CD4-positive, alpha-beta T cell treated with Interleukin-15 for 1 hour (primary cell): ENCODE data around the gene ZNF827.

ENCODE experiments used
- DNase-seq: peaks from one replicate; pipeline ENCODE4 v3.0.0-alpha.2; 2020

Gene ZNF827

DNA sequence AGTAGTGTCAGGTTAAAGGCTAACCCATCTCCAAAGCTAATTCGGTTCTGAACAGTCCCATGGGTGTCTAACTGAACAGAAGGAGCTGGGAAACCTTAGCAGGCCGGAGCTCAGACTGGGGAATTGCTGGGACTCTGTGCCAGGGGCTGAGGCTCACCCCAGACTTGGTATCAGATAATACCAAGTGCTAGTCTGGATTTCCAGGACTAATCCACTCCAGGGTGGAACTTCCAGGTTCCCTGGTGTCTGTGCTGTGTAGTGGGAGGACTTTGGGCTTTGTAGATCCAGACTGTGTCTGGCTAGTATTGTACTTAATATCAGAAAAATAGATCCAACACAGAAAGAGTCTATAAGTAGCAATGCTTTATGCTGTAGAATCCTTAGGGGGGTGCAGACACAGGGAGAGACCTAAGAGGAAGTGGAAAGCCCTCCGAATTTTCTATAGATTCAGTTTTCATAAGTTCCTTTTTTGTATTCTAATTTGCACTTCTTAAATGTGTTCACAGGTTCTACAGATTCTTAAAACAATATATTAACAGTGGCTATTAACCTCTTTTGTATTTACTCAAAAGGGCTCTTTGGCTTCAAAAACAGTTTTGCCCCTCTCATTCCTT lies 4.1 kb downstream of the ZNF827 start:
- DNase-seq: no peak

DNA sequence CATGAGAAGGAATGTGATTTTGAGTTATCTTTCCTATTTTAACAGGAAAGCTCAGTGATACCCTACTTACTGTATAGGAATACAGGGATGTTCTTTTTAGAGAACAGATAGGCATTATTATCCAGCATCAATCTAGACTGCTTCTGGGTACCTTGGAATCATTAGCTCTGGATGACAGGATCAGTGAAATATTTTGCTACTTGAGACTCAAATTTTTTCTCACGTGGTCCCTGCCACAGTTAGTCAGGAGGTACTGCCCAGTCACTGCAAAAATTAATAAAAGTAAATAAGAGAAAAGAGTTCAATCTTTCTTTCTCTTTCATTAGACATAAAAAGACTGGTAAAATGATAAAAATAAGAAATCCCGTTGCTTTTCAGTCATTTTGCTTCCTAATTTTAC lies 5.5 kb downstream of the ZNF827 start:
- no peak for DNase-seq

DNA sequence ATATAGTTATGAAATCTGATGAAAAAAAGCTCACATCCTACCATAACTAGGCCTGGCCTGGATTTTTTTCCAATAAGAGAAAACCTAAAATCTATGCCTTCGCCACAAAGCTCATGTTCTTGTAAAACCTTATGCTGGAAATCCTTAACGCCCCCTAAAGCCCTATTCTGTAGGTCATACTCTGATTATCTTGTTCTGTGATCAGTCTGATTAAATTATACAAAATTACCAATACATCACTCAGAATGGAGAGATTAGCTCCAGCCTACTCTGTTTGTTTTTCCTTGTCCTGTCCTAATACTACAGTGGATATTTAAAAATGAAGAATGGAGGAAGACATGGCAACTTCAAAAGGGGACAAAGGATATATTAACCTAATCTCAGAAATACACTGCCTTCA lies 7.2 kb downstream of the ZNF827 start:
- DNase-seq: no peak

DNA sequence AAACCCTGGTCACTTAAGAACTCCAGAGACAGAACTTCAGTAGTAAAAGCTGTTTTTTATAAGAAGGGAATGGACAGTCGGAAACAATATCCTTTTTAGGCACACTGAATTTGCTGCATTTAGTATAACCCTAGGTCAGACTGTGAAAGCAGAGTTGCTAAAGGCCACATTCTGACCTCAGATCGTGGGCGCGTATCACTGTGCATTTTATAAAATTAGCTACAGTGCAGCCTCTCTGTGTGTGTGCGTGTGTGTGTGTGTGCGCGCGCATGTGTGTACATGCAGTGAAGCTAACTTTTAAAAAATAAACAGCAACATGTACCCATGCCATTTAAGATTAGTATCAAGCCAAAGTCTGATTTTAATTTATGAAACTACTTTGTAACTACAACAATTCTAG lies 8.0 kb downstream of the ZNF827 start:
- no peak for DNase-seq

DNA sequence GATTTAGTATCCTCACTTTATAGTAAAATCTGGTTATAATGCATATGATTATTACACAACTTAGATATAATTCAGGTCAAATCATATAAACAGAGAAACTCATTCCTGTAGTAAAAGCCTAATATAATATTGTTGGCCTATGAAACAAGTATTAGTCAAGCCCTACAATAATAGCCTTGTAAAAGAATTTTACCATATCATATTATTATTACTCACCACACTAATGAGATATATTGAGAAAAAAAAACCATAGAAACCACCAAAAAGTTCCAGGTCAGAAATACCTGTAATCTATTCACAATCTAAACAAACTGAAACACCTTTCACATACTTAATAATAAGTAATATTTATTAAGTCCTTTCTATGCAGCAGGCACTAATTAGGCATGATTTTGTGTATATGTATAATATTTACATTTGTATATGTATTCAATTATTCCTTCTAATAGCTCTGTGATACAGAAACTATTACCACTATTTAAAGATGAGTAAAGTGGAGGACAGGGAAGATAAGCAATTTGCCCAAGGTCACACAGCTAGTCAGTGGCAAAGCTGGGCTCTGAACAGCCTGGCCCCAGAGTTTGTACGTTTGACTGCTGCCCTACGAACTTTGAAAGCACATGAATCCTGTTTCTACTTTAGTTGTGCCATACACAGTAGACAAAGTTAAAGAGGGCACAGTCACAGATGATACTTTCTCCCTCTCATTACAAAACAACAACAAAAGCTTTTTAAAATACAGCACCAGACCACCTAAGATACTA lies 9.0 kb downstream of the ZNF827 start:
- DNase-seq: no peak

DNA sequence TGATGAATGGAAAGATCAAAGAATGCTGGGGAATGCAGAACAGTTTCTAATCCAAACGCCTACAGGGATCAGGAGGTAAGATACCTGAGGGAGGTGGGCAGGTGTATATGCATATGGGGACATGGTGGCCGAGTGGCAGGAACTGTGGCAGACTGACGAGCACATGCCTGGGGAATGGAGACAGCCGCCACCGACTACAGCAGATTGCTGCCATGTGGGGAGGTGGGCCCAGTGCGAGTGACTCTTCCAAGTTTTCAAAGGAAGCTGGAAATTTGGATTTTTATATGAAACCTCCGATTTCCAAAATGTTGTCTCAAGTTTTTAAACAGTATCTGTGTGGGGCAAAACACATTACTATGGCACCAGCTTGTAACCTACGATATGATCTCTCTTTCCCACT lies 9.9 kb downstream of the ZNF827 start:
- no peak for DNase-seq

DNA sequence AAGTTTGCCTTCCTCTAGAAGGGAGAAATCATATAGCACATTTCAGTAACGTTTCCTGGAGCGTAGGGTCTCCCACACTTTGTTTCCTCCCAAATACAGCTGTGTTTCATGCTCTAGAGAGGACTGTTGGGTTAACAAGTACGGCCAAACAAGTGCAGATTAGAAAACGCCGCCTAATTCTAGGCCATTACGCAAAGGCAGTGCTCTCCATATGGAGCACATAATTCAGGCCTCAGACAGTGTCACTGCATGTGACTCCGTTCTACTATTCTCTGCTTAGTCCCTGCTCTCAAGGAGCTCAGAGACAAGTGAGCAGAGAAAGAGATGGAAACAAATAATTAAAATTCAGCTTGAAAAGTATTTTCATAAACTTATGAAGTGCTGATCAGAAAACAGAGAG lies 11.6 kb downstream of the ZNF827 start:
- DNase-seq: no peak

DNA sequence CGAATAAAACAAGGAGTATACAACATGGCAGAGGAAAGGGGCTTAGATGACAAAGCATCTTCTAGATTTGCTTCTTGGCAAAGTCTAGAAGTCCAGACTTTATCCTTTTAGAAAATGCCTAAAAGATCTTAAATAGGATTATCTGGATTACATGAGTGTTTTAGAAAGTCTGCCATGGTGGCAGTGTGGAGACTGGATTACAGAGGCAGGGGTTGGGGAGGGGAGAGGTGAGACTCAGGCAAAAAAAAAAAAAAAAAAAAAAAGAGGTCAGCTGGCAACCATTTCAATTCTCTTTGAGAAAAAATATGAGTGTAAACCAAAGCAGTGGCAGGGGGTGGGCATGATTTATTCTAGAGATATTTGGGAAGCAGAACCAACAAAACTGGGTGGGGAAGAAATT lies 17.4 kb downstream of the ZNF827 start:
- DNase-seq: no peak

DNA sequence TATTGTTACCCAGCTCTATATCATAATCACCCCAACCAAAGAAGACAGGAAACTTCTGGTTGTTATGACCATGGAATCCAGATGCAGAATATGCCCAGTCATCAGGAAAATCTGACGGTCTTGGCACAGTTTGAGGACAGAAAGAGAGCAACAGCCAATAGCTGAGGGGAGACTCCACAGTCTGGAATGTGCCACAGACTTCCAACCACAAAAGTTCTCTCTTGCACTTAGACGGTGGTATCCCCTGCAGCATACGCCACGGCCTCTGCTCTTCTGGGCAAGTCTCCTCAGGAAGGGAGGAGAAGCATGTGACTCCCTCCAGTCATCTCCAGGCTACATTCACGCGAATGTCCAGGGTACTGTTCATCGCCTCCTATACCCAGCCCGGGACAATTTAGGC lies 18.4 kb downstream of the ZNF827 start:
- DNase-seq: no peak

DNA sequence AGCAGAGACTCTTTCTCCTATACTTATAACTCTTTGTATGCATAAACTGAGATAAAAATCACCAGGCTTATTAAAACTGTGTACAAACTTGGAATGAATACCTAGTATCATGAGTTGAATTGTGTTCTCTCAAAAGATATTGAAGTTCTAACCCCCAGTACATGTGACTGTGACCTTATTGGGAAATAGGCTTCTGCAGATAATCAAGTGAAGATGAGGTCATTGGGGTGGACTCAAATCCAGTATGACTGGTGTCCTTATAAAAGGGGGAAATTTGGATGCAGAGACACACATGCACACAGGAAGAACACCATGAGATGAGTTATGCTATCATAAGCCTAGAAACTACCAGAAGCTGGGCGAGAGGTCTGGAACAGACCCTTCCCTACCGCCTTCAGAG lies 26.2 kb downstream of the ZNF827 start:
- DNase-seq: no peak

DNA sequence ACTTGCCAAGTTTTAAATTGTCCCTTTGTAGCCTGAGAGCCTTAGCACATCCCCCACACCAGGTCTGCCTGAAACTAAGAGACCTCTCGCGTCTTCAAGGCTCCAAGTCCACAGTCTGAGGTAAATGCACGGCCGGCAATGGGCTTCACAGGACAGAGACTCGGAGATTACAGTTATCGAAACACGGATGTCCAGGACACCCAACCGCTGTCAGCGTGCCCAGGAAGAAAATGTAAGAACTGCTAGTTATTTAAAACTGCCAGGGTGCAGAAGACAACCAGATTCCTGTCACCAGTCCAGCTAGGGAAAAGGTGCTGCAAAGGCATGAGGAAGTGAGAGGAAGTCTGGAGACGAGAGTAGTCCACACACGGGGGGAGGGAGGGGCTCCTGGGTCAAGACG lies 28.9 kb downstream of the ZNF827 start:
- no peak for DNase-seq

DNA sequence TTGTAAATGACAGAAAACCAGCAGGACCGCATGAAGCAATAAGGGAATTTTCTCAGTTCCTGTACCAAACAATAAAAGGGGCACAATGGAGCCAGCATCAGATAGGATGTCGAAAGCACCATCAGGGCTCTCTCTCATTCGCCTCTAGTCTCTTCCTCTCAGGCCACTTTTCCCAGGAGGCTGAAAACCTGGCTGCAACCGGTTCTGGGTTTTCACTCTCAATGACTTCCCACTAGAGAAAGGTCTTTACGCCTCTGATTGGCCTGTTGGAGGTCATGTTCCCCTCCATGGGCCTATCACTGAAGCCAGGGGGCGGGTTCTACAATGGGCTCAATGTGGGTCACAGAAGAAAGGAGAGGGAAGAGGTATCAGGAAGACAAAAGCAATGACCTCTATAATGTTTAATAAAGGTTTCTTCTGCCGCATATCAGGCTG lies 29.3 kb downstream of the ZNF827 start:
- DNase-seq: no peak

DNA sequence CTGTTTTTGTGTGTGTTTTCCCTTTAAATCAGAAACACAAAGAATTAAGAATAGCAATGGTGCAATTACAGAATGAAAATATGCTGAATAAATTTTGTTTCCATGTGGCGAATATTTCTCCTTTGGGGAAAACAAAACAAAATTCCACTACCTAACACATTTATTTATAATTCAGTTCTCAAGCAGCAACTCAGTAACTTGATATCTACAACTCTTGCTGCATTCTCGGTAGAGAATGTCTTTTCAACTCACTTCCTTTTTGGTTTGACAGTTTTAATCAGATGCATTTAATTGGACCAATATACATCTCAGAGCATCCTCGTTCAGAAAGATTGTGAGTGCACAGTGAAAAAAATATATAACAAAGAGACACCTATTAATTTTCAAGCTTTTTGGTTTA lies 30.8 kb downstream of the ZNF827 start:
- no peak for DNase-seq

DNA sequence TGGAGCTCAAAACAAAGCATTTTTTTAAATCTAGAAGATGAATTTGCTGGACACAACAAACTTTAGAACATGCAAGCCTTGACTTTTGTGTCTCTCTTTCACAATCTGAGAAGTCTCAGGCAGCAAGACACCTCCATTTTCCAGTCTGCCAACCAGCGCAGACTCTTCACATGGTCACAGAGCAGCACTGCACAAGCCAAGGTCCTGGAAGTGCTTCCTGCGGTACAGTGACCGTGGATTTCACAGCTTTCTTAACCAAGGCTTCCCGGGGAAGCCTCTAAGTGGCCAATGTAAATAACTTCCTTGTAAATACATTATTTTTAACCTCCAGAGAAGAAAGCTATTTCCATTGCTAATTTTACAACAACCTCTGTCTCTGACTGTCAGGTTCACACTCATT lies 31.2 kb downstream of the ZNF827 start:
- DNase-seq: no peak

DNA sequence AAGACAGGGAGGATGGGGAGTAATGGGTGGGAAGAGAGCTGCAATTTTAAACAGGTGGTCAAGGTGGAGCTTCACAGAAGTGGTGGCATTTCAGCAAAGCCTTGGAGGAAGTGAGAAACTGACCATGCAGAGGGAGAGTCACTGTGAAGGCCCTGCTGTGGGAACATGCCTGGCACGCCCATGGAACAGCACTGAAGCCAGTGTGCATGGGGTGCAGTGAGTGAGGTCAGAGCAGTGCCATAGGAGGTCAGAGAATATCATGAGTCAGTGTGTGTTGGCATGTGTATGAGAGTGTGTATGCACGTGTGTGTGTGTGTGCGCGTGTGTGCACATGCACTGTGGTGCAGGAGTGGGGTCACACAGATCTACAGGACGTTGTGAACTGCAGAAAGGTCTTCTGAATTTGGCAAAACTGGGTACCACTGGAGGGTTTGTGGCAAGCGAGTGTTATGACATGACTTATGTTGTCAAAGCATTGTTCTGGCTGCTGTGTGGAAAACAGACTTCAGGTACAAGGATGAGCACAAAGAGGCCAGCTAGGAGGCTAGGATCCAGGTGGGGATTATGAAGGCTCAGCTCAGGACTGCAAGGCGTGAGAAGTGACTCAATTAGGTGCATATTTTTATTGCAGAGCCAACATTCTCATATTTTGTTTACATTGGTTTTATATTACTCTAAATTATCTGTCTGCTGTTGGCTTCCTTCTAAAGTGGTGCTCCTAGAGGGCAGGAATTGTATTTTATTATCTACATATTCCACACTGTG lies 34.0 kb downstream of the ZNF827 start:
- no peak for DNase-seq

DNA sequence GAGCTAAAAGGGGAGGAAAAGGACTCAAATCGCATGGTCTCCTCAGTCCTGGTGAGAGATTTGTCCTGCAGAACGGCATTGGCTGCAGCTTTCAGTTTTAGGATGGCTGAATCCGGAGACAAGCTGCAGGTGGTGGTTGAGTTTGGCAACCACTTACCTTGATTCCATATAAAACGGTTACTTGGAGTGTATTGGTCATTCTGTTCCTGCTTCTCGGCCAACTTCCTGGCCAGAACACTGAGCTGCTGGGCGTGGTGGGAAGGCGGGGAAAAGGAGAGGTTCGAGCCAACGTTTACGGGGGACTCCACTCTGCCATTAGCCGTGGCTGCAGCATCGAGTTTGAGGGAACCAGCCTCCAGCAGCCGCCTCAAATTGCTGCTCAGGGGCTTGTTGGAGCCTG lies 36.1 kb downstream of the ZNF827 start:
- DNase-seq: no peak

DNA sequence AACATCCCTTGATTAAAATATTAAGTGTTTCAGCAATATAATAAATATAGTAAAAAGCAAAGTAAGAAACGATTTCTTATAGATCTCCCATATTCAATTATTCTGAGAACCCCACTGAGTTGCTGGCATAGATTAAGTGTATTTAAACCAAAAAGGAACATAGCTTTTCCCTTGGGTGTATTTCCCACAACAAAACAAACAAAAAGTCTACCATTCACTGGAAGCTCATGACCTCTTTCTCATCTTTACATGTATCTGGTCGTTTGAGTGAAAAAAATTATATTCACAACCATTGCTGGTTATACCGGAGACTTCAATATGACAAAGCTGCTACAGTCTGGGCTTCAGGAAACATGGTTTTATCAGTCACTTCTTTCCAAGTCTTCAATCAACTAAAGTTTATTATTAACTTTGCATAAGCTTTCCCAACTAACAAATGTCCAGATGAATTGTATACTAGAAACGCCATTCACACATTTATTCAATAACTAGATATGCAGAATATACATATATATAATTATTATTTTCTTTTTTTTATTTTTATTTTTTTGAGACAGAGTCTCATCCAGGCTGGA lies 38.6 kb downstream of the ZNF827 start:
- DNase-seq: no peak

DNA sequence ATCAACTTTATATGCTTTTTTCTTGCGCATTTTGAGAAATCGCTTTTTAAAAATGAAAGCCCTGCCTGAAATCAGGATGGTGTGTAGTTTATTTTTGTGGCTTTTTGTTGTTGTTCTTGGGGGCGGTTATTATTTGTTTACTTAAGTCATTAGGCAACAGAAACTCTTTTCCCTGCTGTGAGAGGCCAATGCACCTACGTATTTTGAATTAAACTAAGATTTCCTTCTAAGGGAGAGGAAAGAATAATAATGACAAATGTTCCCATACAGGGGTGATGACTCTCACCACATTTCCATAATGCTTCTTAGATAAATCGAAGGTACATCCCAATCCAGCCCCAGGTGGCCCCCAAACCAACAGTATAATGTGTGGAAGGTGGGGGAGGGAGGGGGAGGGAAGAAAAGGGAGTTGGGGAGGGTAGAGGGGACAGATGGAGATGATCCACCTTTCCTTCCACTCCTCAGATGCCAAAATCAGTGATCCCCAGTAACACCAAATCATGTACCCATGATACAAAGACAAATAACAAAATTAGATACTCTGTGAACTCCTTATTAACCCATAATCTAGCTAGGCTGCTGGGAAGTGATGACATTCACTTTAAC lies 39.6 kb downstream of the ZNF827 start:
- no peak for DNase-seq

DNA sequence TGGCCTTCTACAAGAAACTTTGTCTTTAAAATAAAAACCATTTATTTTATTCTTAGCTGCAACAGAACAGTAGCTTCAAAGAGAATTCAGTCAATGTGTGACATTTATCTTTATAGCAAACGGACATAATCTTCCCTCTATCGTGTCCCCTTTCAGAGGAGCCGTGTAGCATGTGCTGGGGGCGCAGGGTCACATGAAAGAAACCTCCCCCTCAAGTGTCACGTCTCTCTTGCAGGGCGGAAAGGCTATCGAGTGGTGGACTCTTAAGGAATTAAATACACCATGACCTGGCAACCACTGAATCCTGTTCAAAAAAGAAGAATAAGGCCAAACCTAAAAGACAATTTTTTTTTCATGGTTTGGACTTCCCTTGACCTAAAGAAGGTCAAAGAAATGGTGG lies 40.2 kb downstream of the ZNF827 start:
- DNase-seq: no peak

DNA sequence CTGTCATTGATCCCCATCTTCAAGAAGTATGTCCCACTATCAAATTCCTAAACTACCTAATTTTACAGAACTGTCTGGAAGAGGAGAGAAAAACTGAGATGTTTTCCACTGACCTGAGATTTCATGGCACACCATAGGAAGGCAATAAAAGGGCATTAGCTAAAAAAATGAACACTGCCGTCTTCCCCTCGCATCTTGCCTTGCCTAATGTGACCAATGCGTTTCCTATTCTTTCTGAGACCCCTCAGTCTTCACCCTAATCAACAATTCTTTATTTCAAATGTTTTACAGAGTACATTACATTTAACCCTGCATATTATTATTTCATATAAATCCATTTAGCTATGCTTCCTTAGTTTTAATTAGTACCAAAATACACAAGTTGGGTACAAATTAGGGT lies 43.6 kb downstream of the ZNF827 start:
- DNase-seq: no peak

DNA sequence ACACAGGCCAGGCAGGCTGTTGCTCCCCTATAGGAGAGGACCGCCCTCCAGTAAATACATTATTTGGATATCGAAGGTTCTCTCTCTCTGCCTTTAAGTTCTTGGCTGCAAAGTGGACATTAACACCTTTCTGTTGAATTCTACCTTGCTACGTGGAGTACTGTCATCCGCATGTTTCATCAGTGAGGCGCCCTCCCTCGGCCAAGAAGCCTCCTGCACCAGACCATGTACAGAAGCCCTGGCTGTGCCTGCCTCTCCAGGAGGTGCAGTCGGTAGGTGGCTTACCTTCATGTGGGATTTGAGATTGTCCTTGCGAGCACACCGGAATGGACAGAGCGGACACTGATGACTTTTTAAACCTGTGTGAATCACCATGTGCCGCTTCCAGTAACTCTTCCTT lies 46.7 kb downstream of the ZNF827 start:
- DNase-seq: no peak

DNA sequence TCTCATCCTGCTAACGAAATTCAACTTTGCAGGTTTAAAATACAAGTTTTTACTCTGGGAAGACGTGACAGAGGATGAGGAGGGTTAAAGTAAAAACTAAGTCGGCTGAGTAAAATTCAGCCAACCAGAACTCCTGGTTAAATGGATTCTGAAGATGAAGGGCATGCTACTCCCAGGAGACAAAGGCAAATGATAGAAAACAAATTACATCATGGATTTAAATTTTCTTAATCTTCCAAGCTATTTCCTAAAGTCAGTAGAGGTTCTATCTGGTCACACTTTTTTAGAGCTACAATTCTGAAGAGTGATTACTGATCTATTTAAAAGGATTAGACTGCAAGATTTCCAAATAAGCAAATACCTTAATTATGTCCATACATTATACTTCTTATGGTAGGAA lies 47.9 kb downstream of the ZNF827 start:
- no peak for DNase-seq

DNA sequence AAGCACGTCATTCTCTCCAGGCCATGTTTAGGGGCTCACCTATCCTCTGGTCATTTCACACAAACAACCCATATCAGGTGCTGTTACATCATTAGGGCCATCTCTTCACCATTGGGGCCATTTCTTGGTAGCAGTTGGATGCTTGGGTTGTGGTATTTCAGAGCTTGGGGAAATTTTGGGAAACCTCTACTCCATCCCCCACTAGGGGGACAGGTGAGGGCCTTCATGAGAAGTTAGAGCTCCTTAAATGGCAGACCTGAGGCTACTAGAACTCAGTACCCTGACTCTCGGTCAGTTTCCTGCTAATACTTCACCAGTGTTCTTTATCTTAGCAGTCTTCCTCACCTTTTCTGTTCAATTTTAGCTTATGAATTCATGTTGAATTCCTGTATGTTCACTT lies 50.2 kb downstream of the ZNF827 start:
- DNase-seq: no peak
